CD14-positive monocyte (primary cell): ENCODE results near the gene DAPK1. TPM values are rescaled to one million over a fixed set of nuclear protein-coding genes. Genes with fewer than 3 reads are reported as not detected.

Experiments
- DNase-seq, 3 donors: peaks; one replicate each; pipeline ENCODE4 v3.0.0-alpha.2; 2011 to 2022
- H2AFZ ChIP-seq: 2 replicates; pipeline ENCODE4 v1.6.0; 2012; ENCODE audit warnings: mild to moderate bottlenecking, low read depth, low read length, inconsistent platforms; ENCODE audit not compliant: insufficient read depth, poor library complexity, severe bottlenecking
- H3K27ac ChIP-seq, 2 donors: 1 replicate in 1 of 2; 2 replicates in 1 of 2; pipeline ENCODE4 v1.5.1; 2012 to 2013; ENCODE audit warnings: low read length in 2 of 2, control low read depth in 1 of 2, inconsistent platforms in 1 of 2, low read depth in 1 of 2, mild to moderate bottlenecking in 1 of 2
- H3K27me3 ChIP-seq, 2 donors: one replicate each; pipeline versions ENCODE4 v1.6.0 to v1.6.1; 2011 to 2013; ENCODE audit warnings: low read length in 2 of 2; ENCODE audit not compliant: control insufficient read depth in 2 of 2, insufficient read depth in 2 of 2
- H3K36me3 ChIP-seq, 2 donors: replicated peaks in 1 of 2; 1 replicate in 1 of 2; 2 replicates in 1 of 2; pipeline versions ENCODE4 v1.5.1 to v1.6.1; 2012 to 2013; ENCODE audit warnings: low read length in 2 of 2, control low read depth in 1 of 2, inconsistent platforms in 1 of 2, mild to moderate bottlenecking in 1 of 2; ENCODE audit not compliant: insufficient read depth in 2 of 2, control insufficient read depth in 1 of 2
- H3K4me1 ChIP-seq, 2 donors: 1 replicate in 1 of 2; 2 replicates in 1 of 2; pipeline versions ENCODE4 v1.5.1 to v1.6.1; 2012 to 2013; ENCODE audit warnings: low read length in 2 of 2, control low read depth in 1 of 2, inconsistent platforms in 1 of 2, mild to moderate bottlenecking in 1 of 2, moderate library complexity in 1 of 2; ENCODE audit not compliant: insufficient read depth in 2 of 2, control insufficient read depth in 1 of 2
- H3K4me2 ChIP-seq: replicated peaks from 2 replicates; pipeline ENCODE3; 2012; ENCODE audit warnings: low read length, moderate library complexity, mild to moderate bottlenecking; ENCODE audit not compliant: poor library complexity, severe bottlenecking; ENCODE audit errors: extremely low read depth
- H3K4me3 ChIP-seq, 3 experiments: fragments of 200-600 bp in 1 of 3; sonication (generic) in 1 of 3; replicated peaks in 1 of 3; 1 replicate in 2 of 3; 2 replicates in 1 of 3; pipeline ENCODE4 v1.5.1; 2011 to 2013; ENCODE audit warnings: low read length in 3 of 3, mild to moderate bottlenecking in 3 of 3, control low read depth in 2 of 3, low read depth in 2 of 3, inconsistent platforms in 1 of 3, moderate library complexity in 1 of 3
- H3K79me2 ChIP-seq: 2 replicates; pipeline ENCODE4 v1.6.0; 2012; ENCODE audit warnings: mild to moderate bottlenecking, control low read depth, inconsistent platforms, low read length, moderate library complexity; ENCODE audit not compliant: insufficient read depth
- H3K9ac ChIP-seq: 2 replicates; pipeline ENCODE4 v1.6.0; 2017; ENCODE audit warnings: low read length, mild to moderate bottlenecking; ENCODE audit not compliant: insufficient read depth, poor library complexity, severe bottlenecking
- H3K9me3 ChIP-seq, 2 donors: replicated peaks in 1 of 2; 1 replicate in 1 of 2; 2 replicates in 1 of 2; pipeline versions ENCODE4 v1.5.1 to v1.6.1; 2012 to 2013; ENCODE audit warnings: low read length in 2 of 2, control low read depth in 1 of 2; ENCODE audit not compliant: control insufficient read depth in 1 of 2, insufficient read depth in 1 of 2
- H4K20me1 ChIP-seq: 2 replicates; pipeline ENCODE4 v1.6.0; 2012; ENCODE audit warnings: mild to moderate bottlenecking, low read length, control low read depth, moderate library complexity; ENCODE audit not compliant: insufficient read depth
- H3K27ac Mint-ChIP-seq, 7 donors: one replicate each; pipeline ENCODE4 v1.8.0; 2020; ENCODE audit warnings: mild to moderate bottlenecking in 7 of 7, mixed read lengths in 7 of 7, moderate library complexity in 6 of 7, inconsistent platforms in 2 of 7
- H3K27me3 Mint-ChIP-seq, 3 donors: one replicate each; pipeline ENCODE4 v1.8.0; 2021 to 2022; ENCODE audit warnings: low read depth in 3 of 3, mild to moderate bottlenecking in 3 of 3, mixed read lengths in 3 of 3, moderate library complexity in 3 of 3, inconsistent platforms in 1 of 3
- H3K36me3 Mint-ChIP-seq, 2 donors: one replicate each; pipeline ENCODE4 v1.8.0; 2020; ENCODE audit warnings: mixed read lengths in 2 of 2, inconsistent platforms in 1 of 2, mild to moderate bottlenecking in 1 of 2
- H3K4me1 Mint-ChIP-seq: one replicate; pipeline ENCODE4 v1.8.0; 2020; ENCODE audit warnings: mild to moderate bottlenecking, mixed read lengths
- H3K4me3 Mint-ChIP-seq, 2 donors: one replicate each; pipeline ENCODE4 v1.8.0; 2020; ENCODE audit warnings: mild to moderate bottlenecking in 2 of 2, mixed read lengths in 2 of 2, moderate library complexity in 1 of 2
- H3K9me3 Mint-ChIP-seq, 7 donors: one replicate each; pipeline ENCODE4 v1.8.0; 2020 to 2022; ENCODE audit warnings: mixed read lengths in 7 of 7, mild to moderate bottlenecking in 6 of 7, moderate library complexity in 6 of 7, inconsistent platforms in 2 of 7
- CTCF ChIP-seq: fragments of 200-600 bp; IDR thresholded peaks from one replicate; pipeline ENCODE4 v1.8.0; 2022; ENCODE audit warnings: antibody characterized with exemption, mild to moderate bottlenecking
- WGBS: methylation state at CpG from one replicate; pipeline ENCODE4 v1.1.5; 2013; ENCODE audit warnings: missing lambda C conversion rate; ENCODE audit not compliant: insufficient coverage; 5-methylcytosine and 5-hydroxymethylcytosine counted together
- intact Hi-C, 2 donors: fragments of 100-400 bp; cut with micrococcal nuclease; formaldehyde crosslinking; loops; one replicate each; pipeline versions ENCODE4 v1.15.0 to v1.15.1; 2023
- polyA plus RNA-seq, 3 donors: library from polyadenylated mRNA; depleted of rRNA in 1 of 3; unstranded in 2 of 3; stranded (reverse) in 1 of 3; fragments of 300-500 nt in 2 of 3; fragments of >200 nt in 1 of 3; fragmentation: Illumina TruSeq in 2 of 3; gene quantifications; 1 replicate in 2 of 3; 2 replicates in 1 of 3; pipeline ENCODE4 v1.2.3, GENCODE V29; 2012 to 2021

The DAPK1 gene
- polyA plus RNA-seq, 3 donors, result 24.1 to 102 (median 44.4) TPM

- Histone ChIP-seq H3K27ac (no peak overlapping the region), H3K9ac (no peak overlapping the region), H3K36me3 (peaks cover 6 to 42% of the 10 kb centered on the region in 2 donors), H3K79me2 (no peaks in the 10 kb centered on the region), H3K4me1 (peaks cover 10 to 17% of the 10 kb centered on the region in 2 donors), H4K20me1 (peaks cover 79% of the 10 kb centered on the region), H2AFZ (no peak overlapping the region), H3K4me2 (no peak overlapping the region), H3K4me3 (no peak overlapping the region), H3K27me3 (no peaks in the 10 kb centered on the region), H3K9me3 (peaks cover 0 to 6% of the 10 kb centered on the region in 2 donors)
- H3K27ac Mint-ChIP-seq, result peak overlapping the region in 1 of 7 donors; percentile 7
- intact Hi-C loops, result no loop called here
- H3K4me1 Mint-ChIP-seq, result peaks cover 21% of the 10 kb centered on the region
- no peak overlapping the region for H3K4me3 Mint-ChIP-seq
- 100% methylated on average over 3 of the region's 3 CpGs for WGBS
- peaks cover 1 to 7% (median 5%) of the 10 kb centered on the region in 7 donors for H3K9me3 Mint-ChIP-seq
- no peak for TF ChIP-seq CTCF
- peaks cover 48 to 53% of the 10 kb centered on the region in 2 donors for H3K36me3 Mint-ChIP-seq
- DNase-seq, result no peak
- H3K27me3 Mint-ChIP-seq, result peaks cover 0 to 6% (median 0%) of the 10 kb centered on the region in 3 donors
These were observed 132.6 kb downstream of the DAPK1 start for GRCh38 chr9:87630266-87630665.

- no peaks in the 10 kb centered on the region for H3K79me2 ChIP-seq
- no peak overlapping the region for H2AFZ ChIP-seq
- no peak overlapping the region for H3K4me2 ChIP-seq
- Mint-ChIP-seq H3K4me1 (peaks cover 21% of the 10 kb centered on the region), H3K27me3 (peaks cover 0 to 6% (median 0%) of the 10 kb centered on the region in 3 donors), H3K27ac (no peak overlapping the region), H3K4me3 (no peak overlapping the region), H3K36me3 (peaks cover 42 to 53% of the 10 kb centered on the region in 2 donors), H3K9me3 (peaks cover 1 to 7% (median 5%) of the 10 kb centered on the region in 7 donors)
- no peak overlapping the region for H3K27ac ChIP-seq
- peaks cover 80% of the 10 kb centered on the region for H4K20me1 ChIP-seq
- WGBS, result 100% methylated on average over 1 of the region's 3 CpGs
- H3K27me3 ChIP-seq, result no peaks in the 10 kb centered on the region
- H3K4me1 ChIP-seq, result peaks cover 10 to 17% of the 10 kb centered on the region in 2 donors
- no peak overlapping the region for H3K9ac ChIP-seq
- no peak for TF ChIP-seq CTCF
- intact Hi-C loops, result no loop called here
- no peak for DNase-seq
- H3K9me3 ChIP-seq, result peaks cover 0 to 6% of the 10 kb centered on the region in 2 donors
- H3K4me3 ChIP-seq, result no peak overlapping the region
- H3K36me3 ChIP-seq, result peaks cover 6 to 44% of the 10 kb centered on the region in 2 donors
These were observed 133.2 kb downstream of the DAPK1 start for GRCh38 chr9:87630846-87631245.
